ENCODE results near the gene GAGE13. TPM values are rescaled to one million over a fixed set of nuclear protein-coding genes. Genes with fewer than 3 reads are reported as not detected.
"Not testable (repeated sequence)": the region's sequence is repeated elsewhere in the genome, so short reads cannot be mapped to it uniquely, and the experiment has no call there.

Gene GAGE13
- total and polyA plus RNA-seq, 4 donors = not detected

DNA sequence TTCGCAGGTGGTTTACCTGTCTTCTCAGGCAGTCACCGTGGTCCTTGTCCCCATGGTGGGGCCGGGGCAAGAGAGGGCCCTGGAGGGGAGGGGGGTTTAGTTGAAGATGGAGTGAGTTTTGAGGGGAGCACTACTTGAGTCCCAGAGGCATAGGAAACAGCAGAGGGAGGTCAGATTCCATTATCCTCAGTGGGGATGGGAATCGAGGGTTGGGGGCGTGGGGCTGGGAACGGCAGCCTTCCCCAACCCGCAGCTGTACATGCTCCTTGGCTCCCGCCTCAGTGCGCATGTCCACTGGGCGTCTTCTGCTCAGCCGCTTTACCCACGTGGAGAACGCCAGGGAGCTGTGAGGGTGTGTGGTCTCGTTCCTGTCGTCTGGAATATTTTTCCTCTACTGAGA, 28.0 kb upstream of the GAGE13 start, which contains the start of gene GAGE10:
Gene GAGE10, plus strand, starts transcription at position 301 of the 400 bp plus-strand sequence. CDS start 1,214 bp downstream, outside the sequence.
- H3K9ac ChIP-seq (ENCODE audit: low read depth in 1 of 2, low read length in 2 of 2) = no peak within 1 kb of the TSS
- H3K4me3 ChIP-seq (ENCODE audit: low read depth in 1 of 3, low read length in 3 of 3) = no peak within 1 kb of the TSS
- DNase-seq (ENCODE audit: low spot score) = no peak
- WGBS = 89% methylated on average over 15 of the region's 15 CpGs
- H3K4me1 ChIP-seq (ENCODE audit: control insufficient read depth in 4 of 4, insufficient read depth in 4 of 4, low read length in 3 of 4) = no peaks in the 10 kb centered on the region
- H3K27me3 ChIP-seq (ENCODE audit: control insufficient read depth in 4 of 4, insufficient read depth in 4 of 4, low read length in 3 of 4) = no peaks in the 10 kb centered on the region
- no peak for TF ChIP-seq YY1 (IDR thresholded peaks at IDR 0.05)
- no peak for TF ChIP-seq RXRA (IDR thresholded peaks at IDR 0.05)
- no peak for TF ChIP-seq FOXA2 (IDR thresholded peaks at IDR 0.05)
- no peak for TF ChIP-seq HNF4G (IDR thresholded peaks at IDR 0.05)
- no peak for TF ChIP-seq JUND (IDR thresholded peaks at IDR 0.05)
- TF ChIP-seq HNF4A (conservative IDR thresholded peaks at IDR 0.05) = no peak
- TF ChIP-seq, protein P1, sequence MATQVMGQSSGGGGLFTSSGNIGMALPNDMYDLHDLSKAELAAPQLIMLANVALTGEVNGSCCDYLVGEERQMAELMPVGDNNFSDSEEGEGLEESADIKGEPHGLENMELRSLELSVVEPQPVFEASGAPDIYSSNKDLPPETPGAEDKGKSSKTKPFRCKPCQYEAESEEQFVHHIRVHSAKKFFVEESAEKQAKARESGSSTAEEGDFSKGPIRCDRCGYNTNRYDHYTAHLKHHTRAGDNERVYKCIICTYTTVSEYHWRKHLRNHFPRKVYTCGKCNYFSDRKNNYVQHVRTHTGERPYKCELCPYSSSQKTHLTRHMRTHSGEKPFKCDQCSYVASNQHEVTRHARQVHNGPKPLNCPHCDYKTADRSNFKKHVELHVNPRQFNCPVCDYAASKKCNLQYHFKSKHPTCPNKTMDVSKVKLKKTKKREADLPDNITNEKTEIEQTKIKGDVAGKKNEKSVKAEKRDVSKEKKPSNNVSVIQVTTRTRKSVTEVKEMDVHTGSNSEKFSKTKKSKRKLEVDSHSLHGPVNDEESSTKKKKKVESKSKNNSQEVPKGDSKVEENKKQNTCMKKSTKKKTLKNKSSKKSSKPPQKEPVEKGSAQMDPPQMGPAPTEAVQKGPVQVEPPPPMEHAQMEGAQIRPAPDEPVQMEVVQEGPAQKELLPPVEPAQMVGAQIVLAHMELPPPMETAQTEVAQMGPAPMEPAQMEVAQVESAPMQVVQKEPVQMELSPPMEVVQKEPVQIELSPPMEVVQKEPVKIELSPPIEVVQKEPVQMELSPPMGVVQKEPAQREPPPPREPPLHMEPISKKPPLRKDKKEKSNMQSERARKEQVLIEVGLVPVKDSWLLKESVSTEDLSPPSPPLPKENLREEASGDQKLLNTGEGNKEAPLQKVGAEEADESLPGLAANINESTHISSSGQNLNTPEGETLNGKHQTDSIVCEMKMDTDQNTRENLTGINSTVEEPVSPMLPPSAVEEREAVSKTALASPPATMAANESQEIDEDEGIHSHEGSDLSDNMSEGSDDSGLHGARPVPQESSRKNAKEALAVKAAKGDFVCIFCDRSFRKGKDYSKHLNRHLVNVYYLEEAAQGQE (IDR thresholded peaks at IDR 0.05) = no peak
- H3K27ac ChIP-seq (ENCODE audit: low read depth in 1 of 2, low read length in 2 of 2) = no peak within 1 kb of the TSS
- no peaks in the 10 kb centered on the region for H3K36me3 ChIP-seq (ENCODE audit: control insufficient read depth in 4 of 4, insufficient read depth in 3 of 4, low read depth in 1 of 4, low read length in 3 of 4)
- no peaks in the 10 kb centered on the region for H3K9me3 ChIP-seq (ENCODE audit: control insufficient read depth in 4 of 4, low read length in 3 of 4)

DNA sequence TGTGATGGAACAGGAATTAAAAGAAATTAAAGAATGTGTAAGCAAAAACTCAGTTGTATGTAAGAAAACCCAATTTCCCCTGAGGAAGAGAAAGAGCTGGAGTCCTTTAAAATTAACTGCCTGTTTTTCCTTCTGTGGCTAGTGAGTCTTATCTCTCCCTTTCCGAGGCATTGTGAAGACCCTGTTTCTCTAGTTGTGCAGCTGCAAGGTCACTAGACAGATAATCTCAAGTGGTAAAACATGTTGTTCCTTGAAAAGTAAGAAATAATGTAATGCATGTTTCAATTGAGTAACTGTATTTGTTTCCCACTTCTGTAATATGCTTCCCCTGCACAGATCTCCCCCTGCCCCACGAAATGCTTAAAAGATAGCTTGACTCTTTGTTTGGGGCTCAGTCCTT, 23.6 kb upstream of the GAGE13 start:
- H3K27me3 ChIP-seq (ENCODE audit: control insufficient read depth in 4 of 4, insufficient read depth in 4 of 4, low read length in 3 of 4); H3K9ac ChIP-seq (ENCODE audit: low read depth in 1 of 2, low read length in 2 of 2); H3K9me3 ChIP-seq (ENCODE audit: control insufficient read depth in 4 of 4, low read length in 3 of 4); H3K4me3 ChIP-seq (ENCODE audit: low read depth in 1 of 3, low read length in 3 of 3); H3K36me3 ChIP-seq (ENCODE audit: control insufficient read depth in 4 of 4, insufficient read depth in 3 of 4, low read depth in 1 of 4, low read length in 3 of 4); DNase-seq (ENCODE audit: low spot score); H3K27ac ChIP-seq (ENCODE audit: low read depth in 1 of 2, low read length in 2 of 2): not testable (repeated sequence)
- peaks cover 0 to 12% (median 7%) of the 10 kb centered on the region in 4 donors for H3K4me1 ChIP-seq (ENCODE audit: control insufficient read depth in 4 of 4, insufficient read depth in 4 of 4, low read length in 3 of 4)
- 80% methylated on average over 2 of the region's 2 CpGs for WGBS

DNA sequence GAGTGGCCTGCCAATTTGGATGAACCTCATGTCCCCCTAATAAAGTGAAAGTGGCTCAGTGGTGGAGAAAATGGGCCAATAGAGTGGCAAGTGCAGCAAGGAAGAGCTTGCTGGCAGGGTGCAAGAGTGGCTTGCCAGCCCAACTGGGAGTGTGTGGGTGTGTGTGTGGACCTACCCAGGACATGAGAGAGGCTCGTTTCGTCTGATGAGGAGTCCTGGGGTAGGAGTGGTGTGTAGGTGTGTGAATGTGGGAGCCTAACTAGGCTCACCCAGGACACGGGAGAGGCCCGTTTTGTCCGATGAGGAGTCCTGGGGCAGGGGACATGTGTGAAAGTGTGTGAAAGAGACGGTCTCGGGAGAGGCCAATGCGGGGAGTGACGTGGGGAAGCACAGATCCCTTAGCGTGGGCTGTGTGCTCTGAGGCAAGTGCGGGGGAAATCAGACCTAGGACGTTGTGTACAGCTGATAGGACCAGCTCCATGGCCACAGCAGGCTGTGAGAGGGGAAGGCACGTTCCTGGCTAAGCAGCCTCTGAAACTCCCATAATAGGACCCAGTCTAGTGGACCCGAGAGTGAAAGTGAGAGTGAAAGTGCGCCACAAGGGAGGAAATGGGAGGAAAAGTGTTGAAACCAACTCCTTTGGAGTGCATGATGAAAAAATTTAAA, 22.6 kb upstream of the GAGE13 start:
- no peak for TF ChIP-seq EGR1 (IDR thresholded peaks at IDR 0.05; ENCODE audit: low read depth in 2 of 2)
- H3K4me1 ChIP-seq (ENCODE audit: control insufficient read depth in 4 of 4, insufficient read depth in 4 of 4, low read length in 3 of 4) = peaks cover 0 to 12% (median 7%) of the 10 kb centered on the region in 4 donors
- DNase-seq (ENCODE audit: low spot score) = no peak
- peak overlapping the region in 1 of 3 donors; percentile 42 for H3K4me3 ChIP-seq (ENCODE audit: low read depth in 1 of 3, low read length in 3 of 3)
- no peak overlapping the region for H3K9ac ChIP-seq (ENCODE audit: low read depth in 1 of 2, low read length in 2 of 2)
- H3K27ac ChIP-seq (ENCODE audit: low read depth in 1 of 2, low read length in 2 of 2) = peak overlapping the region; percentile 44 to 61
- H3K9me3 ChIP-seq (ENCODE audit: control insufficient read depth in 4 of 4, low read length in 3 of 4) = no peaks in the 10 kb centered on the region
- WGBS = 74% methylated on average over 15 of the region's 15 CpGs
- no peaks in the 10 kb centered on the region for H3K36me3 ChIP-seq (ENCODE audit: control insufficient read depth in 4 of 4, insufficient read depth in 3 of 4, low read depth in 1 of 4, low read length in 3 of 4)
- H3K27me3 ChIP-seq (ENCODE audit: control insufficient read depth in 4 of 4, insufficient read depth in 4 of 4, low read length in 3 of 4) = no peaks in the 10 kb centered on the region

DNA sequence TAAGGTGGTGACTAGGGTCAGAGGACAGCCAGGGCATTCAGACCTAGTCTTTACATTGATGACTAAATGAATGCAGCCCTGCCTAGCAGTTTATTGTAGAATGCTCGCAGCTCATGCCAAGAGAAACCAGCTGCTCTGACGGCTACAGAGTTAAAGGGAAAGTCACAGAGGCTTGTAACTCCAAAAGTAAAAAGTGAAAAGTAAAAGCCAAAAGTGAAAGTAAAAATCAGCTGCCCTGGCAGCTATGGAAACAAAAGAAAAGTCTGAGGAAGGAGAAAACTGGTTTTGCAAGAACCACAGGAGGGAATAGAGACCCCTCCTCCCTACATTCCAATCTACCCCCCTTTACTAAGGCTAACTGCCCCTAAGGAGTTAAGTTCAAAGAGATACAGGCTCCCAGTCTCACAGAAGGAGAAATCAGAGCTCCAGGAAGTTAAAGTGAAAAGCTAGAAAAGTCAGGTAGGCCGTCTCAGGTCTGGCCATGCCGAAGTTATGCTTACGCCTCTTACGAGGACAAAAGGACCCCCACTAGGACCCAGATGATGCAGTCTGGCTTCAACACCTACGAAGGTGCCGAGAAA, 21.9 kb upstream of the GAGE13 start:
- Histone ChIP-seq H3K4me1 (ENCODE audit: control insufficient read depth in 4 of 4, insufficient read depth in 4 of 4, low read length in 3 of 4) (peaks cover 0 to 12% (median 7%) of the 10 kb centered on the region in 4 donors), H3K27ac (ENCODE audit: low read depth in 1 of 2, low read length in 2 of 2) (peak overlapping the region; percentile 44 to 61), H3K9me3 (ENCODE audit: control insufficient read depth in 4 of 4, low read length in 3 of 4) (no peaks in the 10 kb centered on the region), H3K4me3 (ENCODE audit: low read depth in 1 of 3, low read length in 3 of 3) (peak overlapping the region; percentile 28 to 42 (median 41)), H3K9ac (ENCODE audit: low read depth in 1 of 2, low read length in 2 of 2) (peak overlapping the region; percentile 53 to 78), H3K27me3 (ENCODE audit: control insufficient read depth in 4 of 4, insufficient read depth in 4 of 4, low read length in 3 of 4) (no peaks in the 10 kb centered on the region), H3K36me3 (ENCODE audit: control insufficient read depth in 4 of 4, insufficient read depth in 3 of 4, low read depth in 1 of 4, low read length in 3 of 4) (no peaks in the 10 kb centered on the region)
- DNase-seq (ENCODE audit: low spot score) = no peak
- WGBS = 18% methylated on average over 8 of the region's 8 CpGs
- TF ChIP-seq HNF4A (conservative IDR thresholded peaks at IDR 0.05) = no peak
- TF ChIP-seq, protein P2, sequence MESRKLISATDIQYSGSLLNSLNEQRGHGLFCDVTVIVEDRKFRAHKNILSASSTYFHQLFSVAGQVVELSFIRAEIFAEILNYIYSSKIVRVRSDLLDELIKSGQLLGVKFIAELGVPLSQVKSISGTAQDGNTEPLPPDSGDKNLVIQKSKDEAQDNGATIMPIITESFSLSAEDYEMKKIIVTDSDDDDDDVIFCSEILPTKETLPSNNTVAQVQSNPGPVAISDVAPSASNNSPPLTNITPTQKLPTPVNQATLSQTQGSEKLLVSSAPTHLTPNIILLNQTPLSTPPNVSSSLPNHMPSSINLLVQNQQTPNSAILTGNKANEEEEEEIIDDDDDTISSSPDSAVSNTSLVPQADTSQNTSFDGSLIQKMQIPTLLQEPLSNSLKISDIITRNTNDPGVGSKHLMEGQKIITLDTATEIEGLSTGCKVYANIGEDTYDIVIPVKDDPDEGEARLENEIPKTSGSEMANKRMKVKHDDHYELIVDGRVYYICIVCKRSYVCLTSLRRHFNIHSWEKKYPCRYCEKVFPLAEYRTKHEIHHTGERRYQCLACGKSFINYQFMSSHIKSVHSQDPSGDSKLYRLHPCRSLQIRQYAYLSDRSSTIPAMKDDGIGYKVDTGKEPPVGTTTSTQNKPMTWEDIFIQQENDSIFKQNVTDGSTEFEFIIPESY (IDR thresholded peaks at IDR 0.05) = no peak
- TF ChIP-seq FOXA2 (IDR thresholded peaks at IDR 0.05) = no peak
- TF ChIP-seq, protein P3, sequence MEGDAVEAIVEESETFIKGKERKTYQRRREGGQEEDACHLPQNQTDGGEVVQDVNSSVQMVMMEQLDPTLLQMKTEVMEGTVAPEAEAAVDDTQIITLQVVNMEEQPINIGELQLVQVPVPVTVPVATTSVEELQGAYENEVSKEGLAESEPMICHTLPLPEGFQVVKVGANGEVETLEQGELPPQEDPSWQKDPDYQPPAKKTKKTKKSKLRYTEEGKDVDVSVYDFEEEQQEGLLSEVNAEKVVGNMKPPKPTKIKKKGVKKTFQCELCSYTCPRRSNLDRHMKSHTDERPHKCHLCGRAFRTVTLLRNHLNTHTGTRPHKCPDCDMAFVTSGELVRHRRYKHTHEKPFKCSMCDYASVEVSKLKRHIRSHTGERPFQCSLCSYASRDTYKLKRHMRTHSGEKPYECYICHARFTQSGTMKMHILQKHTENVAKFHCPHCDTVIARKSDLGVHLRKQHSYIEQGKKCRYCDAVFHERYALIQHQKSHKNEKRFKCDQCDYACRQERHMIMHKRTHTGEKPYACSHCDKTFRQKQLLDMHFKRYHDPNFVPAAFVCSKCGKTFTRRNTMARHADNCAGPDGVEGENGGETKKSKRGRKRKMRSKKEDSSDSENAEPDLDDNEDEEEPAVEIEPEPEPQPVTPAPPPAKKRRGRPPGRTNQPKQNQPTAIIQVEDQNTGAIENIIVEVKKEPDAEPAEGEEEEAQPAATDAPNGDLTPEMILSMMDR (IDR thresholded peaks at IDR 0.05; ENCODE audit: low read depth, low read length, missing input control) = no peak
- TF ChIP-seq SP1 (IDR thresholded peaks at IDR 0.05) = no peak
- no peak for TF ChIP-seq HNF4G (IDR thresholded peaks at IDR 0.05)
